H1 (cell line): ENCODE measurements around the gene COMMD8. TPM values are rescaled to one million over a fixed set of nuclear protein-coding genes. Genes with fewer than 3 reads are reported as not detected.

Experiments used
- CTCF ChIA-PET: fragments of 300-600 bp; sonication (Branson Sonifier 250); formaldehyde crosslinking; loops from one replicate; lab custom pipeline; 2021; ENCODE audit not compliant: partially characterized antibody; lab: Charles Lee
- POLR2A ChIA-PET: fragments of 300-600 bp; sonication (Branson Sonifier 250); formaldehyde crosslinking; loops from one replicate; lab custom pipeline; 2021; ENCODE audit warnings: inconsistent platforms; ENCODE audit not compliant: partially characterized antibody; lab: Charles Lee
- DNase-seq, 2 experiments: peaks; one replicate each; pipeline versions ENCODE4 v3.0.0 to v3.0.0-alpha.2; 2010 to 2022; ENCODE audit warnings: low spot score in 2 of 2, low read depth in 1 of 2, mixed read lengths in 1 of 2
- FAIRE-seq: peaks from 2 replicates; lab custom pipeline; 2011; peaks lifted over from hg19 to GRCh38; lab: Jason Lieb, UNC
- H2AFZ ChIP-seq: 2 replicates; pipeline ENCODE4 v1.8.1; 2012; ENCODE audit warnings: low read length, inconsistent platforms
- H2AK5ac ChIP-seq: 2 replicates; pipeline ENCODE4 v1.6.1; 2013; ENCODE audit warnings: low read depth, low read length
- H2BK120ac ChIP-seq: replicated peaks from 2 replicates; pipeline ENCODE3; 2013; ENCODE audit warnings: low read depth, low read length, inconsistent platforms
- H2BK12ac ChIP-seq: 2 replicates; pipeline ENCODE4 v1.6.1; 2013; ENCODE audit warnings: low read depth, low read length
- H2BK15ac ChIP-seq: 2 replicates; pipeline ENCODE4 v1.6.1; 2013; ENCODE audit warnings: low read length
- H2BK20ac ChIP-seq: 2 replicates; pipeline ENCODE4 v1.6.1; 2013; ENCODE audit warnings: low read length
- H2BK5ac ChIP-seq: 2 replicates; pipeline ENCODE4 v1.6.1; 2013; ENCODE audit warnings: low read depth, low read length
- H3K14ac ChIP-seq: 2 replicates; pipeline ENCODE4 v1.6.1; 2013; ENCODE audit warnings: inconsistent platforms; ENCODE audit not compliant: insufficient read length
- H3K18ac ChIP-seq: 2 replicates; pipeline ENCODE4 v1.6.1; 2013; ENCODE audit warnings: low read length; ENCODE audit errors: extremely low read depth
- H3K23ac ChIP-seq: 2 replicates; pipeline ENCODE4 v1.6.1; 2013; ENCODE audit warnings: inconsistent platforms; ENCODE audit not compliant: insufficient read length
- H3K23me2 ChIP-seq: 2 replicates; pipeline ENCODE4 v1.6.1; 2013; ENCODE audit warnings: low read depth, low read length
- H3K27ac ChIP-seq: 2 replicates; pipeline ENCODE4 v1.6.1; 2011; ENCODE audit warnings: low read depth, low read length, inconsistent platforms
- H3K27me3 ChIP-seq, 4 experiments: replicated peaks in 1 of 4; 1 replicate in 1 of 4; 2 replicates in 3 of 4; pipeline versions ENCODE4 v1.6.1 to v1.8.1; 2011 to 2013; ENCODE audit warnings: low read length in 3 of 4, mild to moderate bottlenecking in 3 of 4, inconsistent platforms in 2 of 4, mixed read lengths in 2 of 4, moderate library complexity in 1 of 4; ENCODE audit not compliant: control insufficient read depth in 3 of 4, insufficient read depth in 3 of 4; ENCODE audit errors: extremely low read depth in 1 of 4
- H3K36me3 ChIP-seq, 4 experiments: 2 replicates each; pipeline versions ENCODE4 v1.6.1 to v1.8.1; 2011 to 2013; ENCODE audit warnings: mild to moderate bottlenecking in 4 of 4, low read length in 3 of 4, moderate library complexity in 2 of 4, control low read depth in 1 of 4, inconsistent platforms in 1 of 4; ENCODE audit not compliant: insufficient read depth in 4 of 4, control insufficient read depth in 2 of 4
- H3K4ac ChIP-seq: replicated peaks from 2 replicates; pipeline ENCODE3; 2013; ENCODE audit warnings: low read length, low read depth, mixed read lengths, inconsistent platforms; ENCODE audit not compliant: insufficient read length
- H3K4me1 ChIP-seq, 4 experiments: replicated peaks in 1 of 4; 1 replicate in 1 of 4; 2 replicates in 3 of 4; pipeline versions ENCODE4 v1.6.1 to v1.8.1; 2011 to 2013; ENCODE audit warnings: low read length in 3 of 4, inconsistent platforms in 2 of 4, mixed read lengths in 1 of 4; ENCODE audit not compliant: insufficient read depth in 4 of 4, control insufficient read depth in 3 of 4
- H3K4me2 ChIP-seq, 2 experiments: 2 replicates each; pipeline versions ENCODE4 v1.6.1 to v1.8.1; 2011 to 2013; ENCODE audit warnings: low read depth in 2 of 2, low read length in 2 of 2, control low read depth in 1 of 2, inconsistent platforms in 1 of 2, mild to moderate bottlenecking in 1 of 2; ENCODE audit not compliant: insufficient read depth in 1 of 2
- H3K4me3 ChIP-seq, 4 experiments: fragments of 200-600, 300-600 bp in 1 of 4; sonication (generic), shearing (Covaris generic), sonication (Bioruptor Twin) in 1 of 4; 2 replicates each; pipeline versions ENCODE4 v1.5.1 to v1.8.1; 2011 to 2016; ENCODE audit warnings: low read length in 4 of 4, low read depth in 3 of 4, control low read depth in 2 of 4, inconsistent platforms in 2 of 4, mild to moderate bottlenecking in 2 of 4, mixed read lengths in 1 of 4, moderate library complexity in 1 of 4; ENCODE audit not compliant: insufficient read depth in 2 of 4; ENCODE audit errors: extremely low read depth in 1 of 4
- H3K56ac ChIP-seq: replicated peaks from 2 replicates; pipeline ENCODE3; 2013; ENCODE audit warnings: low read depth, mild to moderate bottlenecking, mixed read lengths, low read length, inconsistent platforms; ENCODE audit not compliant: insufficient read length
- H3K79me1 ChIP-seq: 2 replicates; pipeline ENCODE4 v1.6.1; 2013; ENCODE audit warnings: low read depth, low read length, control low read depth
- H3K79me2 ChIP-seq, 2 experiments: 2 replicates each; pipeline versions ENCODE4 v1.6.1 to v1.8.1; 2012 to 2013; ENCODE audit warnings: low read length in 2 of 2, mild to moderate bottlenecking in 2 of 2, inconsistent platforms in 1 of 2; ENCODE audit not compliant: insufficient read depth in 2 of 2, control insufficient read depth in 1 of 2
- H3K9ac ChIP-seq, 4 experiments: replicated peaks in 1 of 4; 1 replicate in 1 of 4; 2 replicates in 3 of 4; pipeline versions ENCODE4 v1.6.1 to v1.8.1; 2011 to 2013; ENCODE audit warnings: low read depth in 3 of 4, low read length in 3 of 4, control low read depth in 2 of 4, mild to moderate bottlenecking in 2 of 4, moderate library complexity in 2 of 4, inconsistent platforms in 1 of 4; ENCODE audit errors: extremely low read depth in 1 of 4
- H3K9me3 ChIP-seq, 2 experiments: 2 replicates each; pipeline versions ENCODE4 v1.6.1 to v1.8.1; 2012 to 2013; ENCODE audit warnings: mild to moderate bottlenecking in 2 of 2, moderate library complexity in 2 of 2, control low read depth in 1 of 2, inconsistent platforms in 1 of 2, low read depth in 1 of 2, low read length in 1 of 2, mixed read lengths in 1 of 2; ENCODE audit not compliant: insufficient read depth in 2 of 2
- H4K20me1 ChIP-seq, 2 experiments: replicated peaks in 1 of 2; 2 replicates each; pipeline versions ENCODE3 to v1.8.1; 2011 to 2013; ENCODE audit warnings: inconsistent platforms in 2 of 2, low read length in 2 of 2, mild to moderate bottlenecking in 1 of 2; ENCODE audit not compliant: insufficient read depth in 2 of 2, control insufficient read depth in 1 of 2
- H4K5ac ChIP-seq: 2 replicates; pipeline ENCODE4 v1.6.1; 2013; ENCODE audit warnings: low read length, low read depth, mixed read lengths, inconsistent platforms; ENCODE audit not compliant: insufficient read length
- H4K8ac ChIP-seq: 2 replicates; pipeline ENCODE4 v1.8.0; 2013; ENCODE audit warnings: mild to moderate bottlenecking, moderate library complexity, low read length, inconsistent platforms; ENCODE audit not compliant: insufficient read depth; ENCODE audit errors: extremely low read depth
- H4K91ac ChIP-seq: replicated peaks from 2 replicates; pipeline ENCODE3; 2013; ENCODE audit warnings: low read length, mixed read lengths, inconsistent platforms; ENCODE audit not compliant: insufficient read length
- POLR2A ChIP-seq, 2 experiments: IDR thresholded peaks; 1 replicate in 1 of 2; 2 replicates in 1 of 2; pipeline ENCODE4 v1.6.1; 2011; ENCODE audit warnings: low read depth in 2 of 2, low read length in 2 of 2, mild to moderate bottlenecking in 2 of 2; ENCODE audit errors: control extremely low read depth in 1 of 2
- ZNF274 ChIP-seq: IDR thresholded peaks from 2 replicates; pipeline ENCODE4 v1.7.0; 2012; ENCODE audit warnings: low read length, borderline replicate concordance; ENCODE audit errors: extremely low read depth
- WGBS, 2 experiments: shearing (Covaris generic) in 1 of 2; methylation state at CpG; one replicate each; pipeline versions ENCODE4 v1.1.6 to v1.1.7; 2013 to 2015; ENCODE audit warnings: low lambda C conversion rate in 2 of 2, mixed read lengths in 2 of 2, inconsistent platforms in 1 of 2, low coverage in 1 of 2, missing lambda C conversion rate in 1 of 2; ENCODE audit not compliant: insufficient replicate concordance in 2 of 2, insufficient coverage in 1 of 2, insufficient read length in 1 of 2; ENCODE audit errors: extremely low coverage in 1 of 2, missing lambda C conversion rate in 1 of 2; 5-methylcytosine and 5-hydroxymethylcytosine counted together
- polyA plus RNA-seq, 7 experiments: library from polyadenylated mRNA; depleted of rRNA in 3 of 7; stranded (reverse) in 5 of 7; unstranded in 2 of 7; fragments of >200 nt in 5 of 7; fragments of 200-250 nt in 2 of 7; gene quantifications; 1 replicate in 5 of 7; 2 replicates in 1 of 7; 4 replicates in 1 of 7; pipeline versions ENCODE4 v1.2.1 to v1.2.3, GENCODE V29; 2011 to 2013; ENCODE audit warnings: missing spikeins in 2 of 7, mixed read lengths in 2 of 7
- total RNA-seq: library from RNA; stranded (reverse); fragmentation: NEBNext Ultra II Directional; extraction: Animal tissue kit (Norgen Biotek cat#: 25700); gene quantifications from 2 replicates; pipeline ENCODE4 v1.2.1, GENCODE V29; 2021

The COMMD8 gene
- total and polyA plus RNA-seq, 2 of the 8 experiments (the other 6 are each of a cell fraction or from before 2014, with no cell fraction given) = 1.6 to 7.2 TPM

- Histone ChIP-seq H3K4ac (no peak overlapping the region), H3K4me3 (no peak overlapping the region), H3K23ac (no peak overlapping the region), H2BK20ac (no peak overlapping the region), H4K8ac (no peak overlapping the region), H3K79me1 (no peaks in the 10 kb centered on the region), H3K23me2 (no peaks in the 10 kb centered on the region), H2BK12ac (no peak overlapping the region), H4K20me1 (no peaks in the 10 kb centered on the region), H3K4me2 (no peak overlapping the region), H3K27me3 (no peaks in the 10 kb centered on the region), H2BK15ac (no peak overlapping the region), H2BK120ac (no peak overlapping the region), H2AFZ (no peak overlapping the region), H4K91ac (no peak overlapping the region), H2BK5ac (no peak overlapping the region), H3K36me3 (no peaks in the 10 kb centered on the region), H3K79me2 (no peaks in the 10 kb centered on the region), H3K27ac (no peak overlapping the region), H3K14ac (no peak overlapping the region), H3K9me3 (no peaks in the 10 kb centered on the region), H3K9ac (no peak overlapping the region), H3K56ac (no peak overlapping the region), H4K5ac (no peak overlapping the region), H3K18ac (no peak overlapping the region), H2AK5ac (no peak overlapping the region), H3K4me1 (peaks cover 0 to 4% (median 1%) of the 10 kb centered on the region in 4 experiments; a peak in 2 of 7 replicates)
- DNase-seq = no peak
- no peak for TF ChIP-seq POLR2A (IDR thresholded peaks at IDR 0.05; ENCODE audit: control extremely low read depth in 1 of 2, low read depth in 2 of 2, low read length in 2 of 2)
- TF ChIP-seq ZNF274 = no peak
- POLR2A ChIA-PET = no interaction called here
- CTCF ChIA-PET = interaction anchor here (0.8 kb wide), 1 partner anchor 9 kb away, joined by 3 read pairs; no protein-coding TSS in a partner anchor
- FAIRE-seq = no peak
- WGBS, 2 experiments = 92% methylated on average over 2 of the region's 2 CpGs; no CpG with 5 or more reads in 1 of the 2 experiments
Measured at GRCh38 chr4:47413521-47413920, 50.0 kb downstream of the COMMD8 start.
